ENCODE data around the gene ME3. TPM values are rescaled to one million over a fixed set of nuclear protein-coding genes. Genes with fewer than 3 reads are reported as not detected.

ME3 gene
- polyA plus RNA-seq, 1 donor (not counting 4 experiments of a cell fraction or from before 2014, with no cell fraction given): 1.0 TPM

GRCh38 chr11:86558841-86559240 is 113.6 kb downstream of the ME3 start:
- no peak for TF ChIP-seq EZH2 (IDR thresholded peaks at IDR 0.05; ENCODE audit: low read length)
- H3K36me3 ChIP-seq (ENCODE audit: control insufficient read depth in 2 of 2, extremely low read depth in 1 of 2, insufficient read depth in 2 of 2, low read length in 2 of 2): no peaks in the 10 kb centered on the region
- H3K9me3 ChIP-seq (ENCODE audit: control insufficient read depth, low read depth, low read length): no peaks in the 10 kb centered on the region
- no peaks in the 10 kb centered on the region for H4K20me1 ChIP-seq (ENCODE audit: control insufficient read depth, extremely low read depth, insufficient read depth, low read length)
- peak overlapping the region; percentile 84 for H3K27ac ChIP-seq (ENCODE audit: control insufficient read depth, insufficient read depth, low read length)
- H2AFZ ChIP-seq (ENCODE audit: control insufficient read depth, low read length): peak overlapping the region; percentile 54
- dilution Hi-C loops (cut with MboI; ENCODE audit: extremely low pct_ligation_motif_present, low sequenced_read_pairs): no loop called here
- no peak overlapping the region for H3K9ac ChIP-seq (ENCODE audit: control insufficient read depth, extremely low read depth, insufficient read depth, low read length)
- no peak for FAIRE-seq
- H3K4me1 ChIP-seq (ENCODE audit: control insufficient read depth, extremely low read depth, insufficient read depth, low read length): peaks cover 26% of the 10 kb centered on the region
- no peaks in the 10 kb centered on the region for H3K27me3 ChIP-seq (ENCODE audit: control insufficient read depth, extremely low read depth, insufficient read depth, low read length)
- peak overlapping the region; percentile 76 for H3K4me2 ChIP-seq (ENCODE audit: control insufficient read depth, extremely low read depth, insufficient read depth, low read depth, low read length)
- H3K4me3 ChIP-seq (ENCODE audit: control insufficient read depth in 2 of 3, extremely low read depth in 1 of 3, insufficient read depth in 2 of 3, low read depth in 1 of 3, low read length in 3 of 3): no peak overlapping the region
- H3K79me2 ChIP-seq (ENCODE audit: control insufficient read depth, insufficient read depth, low read length): no peaks in the 10 kb centered on the region
- no peak for DNase-seq (ENCODE audit: low read depth, low spot score)
- H3K9me1 ChIP-seq (ENCODE audit: control insufficient read depth, extremely low read depth, insufficient read depth, low read length): no peaks in the 10 kb centered on the region

- dilution Hi-C loops (cut with MboI; ENCODE audit: extremely low pct_ligation_motif_present, low sequenced_read_pairs): no loop called here
- FAIRE-seq (no peak), DNase-seq (ENCODE audit: low read depth, low spot score) (no peak)
- no peaks in the 10 kb centered on the region for H3K36me3 ChIP-seq (ENCODE audit: control insufficient read depth in 2 of 2, extremely low read depth in 1 of 2, insufficient read depth in 2 of 2, low read length in 2 of 2)
- peak overlapping the region; percentile 3 for H3K27ac ChIP-seq (ENCODE audit: control insufficient read depth, insufficient read depth, low read length)
- no peak overlapping the region for H3K9ac ChIP-seq (ENCODE audit: control insufficient read depth, extremely low read depth, insufficient read depth, low read length)
- no peaks in the 10 kb centered on the region for H4K20me1 ChIP-seq (ENCODE audit: control insufficient read depth, extremely low read depth, insufficient read depth, low read length)
- H3K9me3 ChIP-seq (ENCODE audit: control insufficient read depth, low read depth, low read length): no peaks in the 10 kb centered on the region
- TF ChIP-seq EZH2 (IDR thresholded peaks at IDR 0.05; ENCODE audit: low read length): no peak
- TF ChIP-seq CTCF (optimal IDR thresholded peaks at IDR 0.05 in 1 of 3, IDR thresholded peaks at IDR 0.05 in 1 of 3, conservative IDR thresholded peaks at IDR 0.05 in 1 of 3; ENCODE audit: extremely low read depth in 1 of 3, insufficient read depth in 2 of 3, low read length in 3 of 3): no peak
- no peaks in the 10 kb centered on the region for H3K79me2 ChIP-seq (ENCODE audit: control insufficient read depth, insufficient read depth, low read length)
- H3K4me3 ChIP-seq (ENCODE audit: control insufficient read depth in 2 of 3, extremely low read depth in 1 of 3, insufficient read depth in 2 of 3, low read depth in 1 of 3, low read length in 3 of 3): no peak overlapping the region
- peaks cover 30% of the 10 kb centered on the region for H3K4me1 ChIP-seq (ENCODE audit: control insufficient read depth, extremely low read depth, insufficient read depth, low read length)
- no peak overlapping the region for H3K4me2 ChIP-seq (ENCODE audit: control insufficient read depth, extremely low read depth, insufficient read depth, low read depth, low read length)
- H3K27me3 ChIP-seq (ENCODE audit: control insufficient read depth, extremely low read depth, insufficient read depth, low read length): no peaks in the 10 kb centered on the region
- H2AFZ ChIP-seq (ENCODE audit: control insufficient read depth, low read length): no peak overlapping the region
- H3K9me1 ChIP-seq (ENCODE audit: control insufficient read depth, extremely low read depth, insufficient read depth, low read length): no peaks in the 10 kb centered on the region
Observed at GRCh38 chr11:86558207-86558606, 114.2 kb downstream of the ME3 start.

GRCh38 chr11:86555866-86556265 is 116.5 kb downstream of the ME3 start:
- TF ChIP-seq CTCF (optimal IDR thresholded peaks at IDR 0.05 in 1 of 3, IDR thresholded peaks at IDR 0.05 in 1 of 3, conservative IDR thresholded peaks at IDR 0.05 in 1 of 3; ENCODE audit: extremely low read depth in 1 of 3, insufficient read depth in 2 of 3, low read length in 3 of 3) (no peak), EZH2 (IDR thresholded peaks at IDR 0.05; ENCODE audit: low read length) (no peak)
- Histone ChIP-seq H3K9ac (ENCODE audit: control insufficient read depth, extremely low read depth, insufficient read depth, low read length) (no peak overlapping the region), H3K79me2 (ENCODE audit: control insufficient read depth, insufficient read depth, low read length) (no peaks in the 10 kb centered on the region), H3K4me2 (ENCODE audit: control insufficient read depth, extremely low read depth, insufficient read depth, low read depth, low read length) (no peak overlapping the region), H3K4me3 (ENCODE audit: control insufficient read depth in 2 of 3, extremely low read depth in 1 of 3, insufficient read depth in 2 of 3, low read depth in 1 of 3, low read length in 3 of 3) (no peak overlapping the region), H3K27ac (ENCODE audit: control insufficient read depth, insufficient read depth, low read length) (no peak overlapping the region), H3K9me3 (ENCODE audit: control insufficient read depth, low read depth, low read length) (no peaks in the 10 kb centered on the region), H3K36me3 (ENCODE audit: control insufficient read depth in 2 of 2, extremely low read depth in 1 of 2, insufficient read depth in 2 of 2, low read length in 2 of 2) (no peaks in the 10 kb centered on the region), H2AFZ (ENCODE audit: control insufficient read depth, low read length) (no peak overlapping the region), H3K9me1 (ENCODE audit: control insufficient read depth, extremely low read depth, insufficient read depth, low read length) (no peaks in the 10 kb centered on the region), H3K4me1 (ENCODE audit: control insufficient read depth, extremely low read depth, insufficient read depth, low read length) (peaks cover 40% of the 10 kb centered on the region), H3K27me3 (ENCODE audit: control insufficient read depth, extremely low read depth, insufficient read depth, low read length) (no peaks in the 10 kb centered on the region), H4K20me1 (ENCODE audit: control insufficient read depth, extremely low read depth, insufficient read depth, low read length) (no peaks in the 10 kb centered on the region)
- dilution Hi-C loops (cut with MboI; ENCODE audit: extremely low pct_ligation_motif_present, low sequenced_read_pairs): no loop called here
- DNase-seq (ENCODE audit: low read depth, low spot score) (no peak), FAIRE-seq (no peak)
